ENCODE results near the gene ILK.

The ILK gene

DNA sequence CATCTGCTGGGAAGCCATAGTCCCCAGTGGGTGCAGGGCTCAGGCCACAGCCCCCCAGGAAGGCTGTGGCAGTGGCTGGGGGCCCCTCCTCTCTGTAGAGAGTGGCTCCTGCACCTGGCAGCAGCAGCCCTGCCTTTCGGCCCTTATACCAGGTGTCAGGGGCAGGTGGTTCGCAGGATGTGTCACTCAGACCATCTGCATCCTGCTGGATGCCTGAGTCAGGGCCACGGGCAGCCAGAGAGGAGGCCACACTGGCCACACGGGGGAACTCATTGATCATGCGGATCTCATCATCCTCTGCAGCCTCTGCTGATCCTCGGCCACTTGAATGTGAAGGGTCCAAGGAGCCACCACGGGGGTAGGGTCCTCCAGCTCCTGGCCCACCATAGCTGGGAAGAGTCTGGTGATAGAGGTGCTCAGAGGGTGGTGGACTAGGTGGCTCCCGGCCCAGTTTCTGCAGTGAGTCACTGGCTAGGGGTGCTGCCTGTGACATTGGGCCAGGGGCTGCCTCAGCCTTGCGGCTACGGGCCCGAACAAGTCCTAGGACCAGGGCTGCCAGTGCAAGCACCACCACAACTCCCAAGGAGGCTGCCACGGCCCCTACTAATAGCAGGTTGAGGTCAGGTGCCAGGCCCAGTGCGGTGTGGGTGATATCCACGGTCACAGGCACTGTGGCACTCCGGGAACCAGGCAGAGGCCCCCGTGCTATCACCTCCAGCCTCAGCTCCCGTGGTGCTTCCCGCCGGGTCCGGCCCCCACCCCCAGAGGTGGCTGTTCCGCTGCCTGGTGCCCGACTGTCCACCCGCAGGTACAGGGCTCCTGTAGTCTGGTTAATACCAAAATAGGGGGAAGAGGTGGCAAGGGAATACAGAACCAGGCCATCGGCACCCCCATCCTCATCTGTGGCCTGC lies 18.9 kb downstream of the ILK start:
- no peaks in the 10 kb centered on the region for H3K9me3 ChIP-seq (ENCODE audit: low read length)
- H2AFZ ChIP-seq (ENCODE audit: low read length) = no peak overlapping the region
- H3K4me1 ChIP-seq (ENCODE audit: insufficient read depth, low read length, severe bottlenecking) = peaks cover 21% of the 10 kb centered on the region
- no peaks in the 10 kb centered on the region for H3K36me3 ChIP-seq (ENCODE audit: insufficient read depth, low read length)
- 0 out of 2 replicates have a peak, but pooled peaks cover 4% of the 10 kb centered on the region for H3K27me3 ChIP-seq (ENCODE audit: insufficient read depth, low read length)
- no peaks in the 10 kb centered on the region for H3K9me2 ChIP-seq (ENCODE audit: low read depth, low read length)
- no peak overlapping the region for H3K4me2 ChIP-seq (ENCODE audit: low read length)
- no peak overlapping the region for H3K4me3 ChIP-seq (ENCODE audit: low read depth, low read length, poor library complexity, severe bottlenecking)
- no peaks in the 10 kb centered on the region for H3K79me2 ChIP-seq (ENCODE audit: insufficient read depth, low read length)
- no peak overlapping the region for H3K27ac ChIP-seq (ENCODE audit: low read depth, low read length, poor library complexity, severe bottlenecking)
- H3F3A ChIP-seq (ENCODE audit: insufficient read depth, low read length) = no peaks in the 10 kb centered on the region
- H4K20me1 ChIP-seq (ENCODE audit: insufficient read depth, low read length) = no peaks in the 10 kb centered on the region
- no peak overlapping the region for H3K9ac ChIP-seq (ENCODE audit: low read length)
- TF ChIP-seq EZH2 (IDR thresholded peaks at IDR 0.05; ENCODE audit: borderline replicate concordance, low read length) = no peak
- TF ChIP-seq, protein P1, sequence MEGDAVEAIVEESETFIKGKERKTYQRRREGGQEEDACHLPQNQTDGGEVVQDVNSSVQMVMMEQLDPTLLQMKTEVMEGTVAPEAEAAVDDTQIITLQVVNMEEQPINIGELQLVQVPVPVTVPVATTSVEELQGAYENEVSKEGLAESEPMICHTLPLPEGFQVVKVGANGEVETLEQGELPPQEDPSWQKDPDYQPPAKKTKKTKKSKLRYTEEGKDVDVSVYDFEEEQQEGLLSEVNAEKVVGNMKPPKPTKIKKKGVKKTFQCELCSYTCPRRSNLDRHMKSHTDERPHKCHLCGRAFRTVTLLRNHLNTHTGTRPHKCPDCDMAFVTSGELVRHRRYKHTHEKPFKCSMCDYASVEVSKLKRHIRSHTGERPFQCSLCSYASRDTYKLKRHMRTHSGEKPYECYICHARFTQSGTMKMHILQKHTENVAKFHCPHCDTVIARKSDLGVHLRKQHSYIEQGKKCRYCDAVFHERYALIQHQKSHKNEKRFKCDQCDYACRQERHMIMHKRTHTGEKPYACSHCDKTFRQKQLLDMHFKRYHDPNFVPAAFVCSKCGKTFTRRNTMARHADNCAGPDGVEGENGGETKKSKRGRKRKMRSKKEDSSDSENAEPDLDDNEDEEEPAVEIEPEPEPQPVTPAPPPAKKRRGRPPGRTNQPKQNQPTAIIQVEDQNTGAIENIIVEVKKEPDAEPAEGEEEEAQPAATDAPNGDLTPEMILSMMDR (IDR thresholded peaks at IDR 0.05; ENCODE audit: low read length) = no peak

DNA sequence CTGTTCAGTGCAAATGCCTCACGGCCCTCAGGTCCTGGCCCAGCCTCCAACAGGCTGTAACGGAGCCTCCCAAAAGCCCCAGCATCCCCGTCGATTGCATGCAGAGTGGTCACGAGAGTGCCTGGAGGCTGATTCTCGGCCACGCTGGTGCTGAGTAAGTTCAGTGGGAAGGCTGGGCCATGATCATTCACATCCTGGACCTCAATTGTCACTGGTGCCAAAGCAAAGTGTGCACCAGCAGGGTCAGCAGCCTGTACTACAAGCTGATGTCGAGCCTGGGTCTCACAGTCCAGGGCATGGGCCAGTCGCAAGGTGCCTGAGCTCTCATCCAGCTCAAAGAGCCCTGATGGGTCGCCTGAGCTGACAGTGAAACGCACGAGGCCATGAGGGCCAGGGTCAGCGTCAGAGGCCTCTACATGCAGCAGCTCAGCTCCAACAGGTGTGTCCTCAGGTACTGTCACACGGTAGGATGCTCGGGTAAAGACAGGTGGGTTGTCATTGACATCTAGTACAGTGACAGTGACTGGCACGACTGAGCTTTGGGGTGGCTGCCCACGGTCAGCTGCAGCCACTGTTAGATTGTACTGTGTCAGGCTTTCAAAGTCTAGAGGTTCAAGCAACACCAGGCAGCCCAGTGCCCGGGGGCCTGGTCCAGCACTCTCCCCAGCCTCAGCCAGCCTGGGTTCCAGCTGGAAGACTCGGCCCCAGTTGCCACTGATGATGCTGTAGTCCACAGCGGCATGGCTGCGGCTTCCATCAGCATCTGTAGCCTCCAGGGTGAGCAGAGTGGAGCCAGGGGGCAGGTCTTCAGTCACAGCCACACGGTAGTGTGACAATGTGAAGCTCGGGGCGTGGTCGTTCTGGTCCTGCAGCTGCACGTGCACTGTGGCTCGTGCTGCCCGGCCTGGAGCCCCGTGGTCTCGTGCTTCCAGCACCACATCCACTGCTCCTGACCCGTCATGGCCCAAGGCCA lies 20.1 kb downstream of the ILK start:
- no peak overlapping the region for H3K4me2 ChIP-seq (ENCODE audit: low read length)
- 0 out of 2 replicates have a peak, but pooled peaks cover 4% of the 10 kb centered on the region for H3K27me3 ChIP-seq (ENCODE audit: insufficient read depth, low read length)

More for the DNA sequence above, 20.1 kb downstream of the ILK start:
- Histone ChIP-seq H3K9me2 (ENCODE audit: low read depth, low read length) (no peaks in the 10 kb centered on the region), H4K20me1 (ENCODE audit: insufficient read depth, low read length) (no peaks in the 10 kb centered on the region), H3K79me2 (ENCODE audit: insufficient read depth, low read length) (no peaks in the 10 kb centered on the region), H3K9me3 (ENCODE audit: low read length) (no peaks in the 10 kb centered on the region), H3K27ac (ENCODE audit: low read depth, low read length, poor library complexity, severe bottlenecking) (no peak overlapping the region), H3K9ac (ENCODE audit: low read length) (no peak overlapping the region), H3K4me1 (ENCODE audit: insufficient read depth, low read length, severe bottlenecking) (peaks cover 14% of the 10 kb centered on the region), H2AFZ (ENCODE audit: low read length) (no peak overlapping the region), H3K4me3 (ENCODE audit: low read depth, low read length, poor library complexity, severe bottlenecking) (no peak overlapping the region), H3K36me3 (ENCODE audit: insufficient read depth, low read length) (no peaks in the 10 kb centered on the region), H3F3A (ENCODE audit: insufficient read depth, low read length) (no peaks in the 10 kb centered on the region)
- no peak for TF ChIP-seq EZH2 (IDR thresholded peaks at IDR 0.05; ENCODE audit: borderline replicate concordance, low read length)
- TF ChIP-seq, protein P1 (IDR thresholded peaks at IDR 0.05; ENCODE audit: low read length) = no peak
